Measurements from ENCODE around the gene CBX4. TPM values are rescaled to one million over a fixed set of nuclear protein-coding genes. Genes with fewer than 3 reads are reported as not detected.
A peak's percentile ranks its signal among the peaks of the same experiment; 100 is the strongest.

The CBX4 gene
- total RNA-seq, 2 donors from 2014 or later = 26.2 to 58.3 TPM

DNA sequence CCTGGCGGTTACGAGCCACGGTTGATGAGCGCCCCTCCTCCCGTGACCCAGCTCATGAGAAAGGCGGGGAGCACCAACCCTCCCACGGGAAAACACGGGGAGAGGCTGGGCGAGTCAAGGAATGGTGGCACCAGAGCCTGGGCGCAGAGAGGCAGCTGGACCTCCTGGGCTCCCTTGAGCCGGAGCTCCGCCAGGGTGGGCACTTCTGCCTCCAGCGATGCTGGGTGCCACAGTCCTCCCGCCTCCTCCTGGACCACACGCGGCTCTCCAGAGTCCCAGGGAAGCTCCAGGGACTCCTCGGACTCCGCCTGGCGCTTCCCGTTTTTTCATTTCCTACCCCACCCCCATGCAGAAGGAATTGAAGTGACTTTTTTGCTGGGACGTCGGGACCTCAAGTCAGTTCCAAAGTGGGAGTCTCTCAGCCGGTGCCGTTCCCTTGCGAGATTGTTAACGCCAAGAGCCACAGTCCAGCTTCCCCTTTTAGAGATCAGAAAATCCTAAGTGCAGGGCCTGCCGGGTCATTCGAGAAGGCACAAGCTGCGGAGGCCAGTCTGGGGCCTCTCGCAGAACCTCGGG, 35.7 kb downstream of the CBX4 start:
- no peak overlapping the region for H3K27ac Mint-ChIP-seq
- peaks cover 29 to 64% of the 10 kb centered on the region in 2 donors for H3K27me3 Mint-ChIP-seq
- DNase-seq (ENCODE audit: low spot score) (no peak), ATAC-seq (no peak)
- peaks cover 27% of the 10 kb centered on the region for H3K36me3 Mint-ChIP-seq
- peaks cover 4% of the 10 kb centered on the region for H3K9me3 Mint-ChIP-seq
- H3K4me3 Mint-ChIP-seq = no peak overlapping the region
- H3K4me1 Mint-ChIP-seq (ENCODE audit: low read depth in 2 of 2) = peaks cover 43 to 57% of the 10 kb centered on the region in 2 donors

DNA sequence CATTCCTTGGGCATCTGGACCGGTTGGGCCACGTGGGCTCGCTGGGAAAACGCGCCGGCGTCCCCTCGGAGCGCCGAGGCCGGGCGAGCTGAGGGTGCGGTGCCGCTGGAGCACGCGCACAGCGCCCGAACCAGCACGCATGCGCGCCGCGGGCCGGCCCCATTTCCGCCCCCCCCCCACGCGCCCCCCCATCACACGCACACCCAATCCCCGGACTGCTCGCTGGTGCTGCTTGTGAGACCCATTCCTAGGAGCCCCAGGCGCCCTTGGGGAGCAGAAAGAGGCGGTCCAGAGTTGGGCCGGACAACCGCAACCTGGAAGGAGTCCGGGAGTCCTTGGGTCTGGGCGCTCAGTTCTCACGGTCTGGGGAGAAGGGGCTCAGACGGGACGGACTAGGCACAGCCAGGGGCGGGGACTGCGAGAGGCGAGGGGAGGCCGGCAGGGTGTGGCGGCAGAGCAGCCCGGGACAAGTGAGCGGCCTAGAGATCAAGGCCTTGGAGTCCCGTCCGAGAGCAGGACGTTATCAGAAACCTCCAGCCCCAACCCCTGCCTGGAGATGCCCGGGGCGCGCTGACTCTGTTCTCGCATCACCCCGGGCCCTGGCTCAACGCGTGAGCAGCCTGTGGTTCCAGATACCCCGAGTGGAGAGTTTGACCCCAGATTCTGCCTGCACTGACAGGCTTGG, 36.4 kb downstream of the CBX4 start:
- Mint-ChIP-seq H3K27me3 (peaks cover 27 to 68% of the 10 kb centered on the region in 2 donors), H3K36me3 (peaks cover 27% of the 10 kb centered on the region), H3K4me1 (ENCODE audit: low read depth in 2 of 2) (peaks cover 43 to 57% of the 10 kb centered on the region in 2 donors), H3K9me3 (peaks cover 4% of the 10 kb centered on the region), H3K27ac (no peak overlapping the region), H3K4me3 (no peak overlapping the region)
- ATAC-seq (no peak), DNase-seq (ENCODE audit: low spot score) (no peak)

- peaks cover 27% of the 10 kb centered on the region for H3K36me3 Mint-ChIP-seq
- H3K27me3 Mint-ChIP-seq = peaks cover 21 to 61% of the 10 kb centered on the region in 2 donors
- ATAC-seq (no peak), DNase-seq (ENCODE audit: low spot score) (no peak)
- H3K9me3 Mint-ChIP-seq = peaks cover 4% of the 10 kb centered on the region
- peaks cover 43 to 55% of the 10 kb centered on the region in 2 donors for H3K4me1 Mint-ChIP-seq (ENCODE audit: low read depth in 2 of 2)
- peak overlapping the region; percentile 58 to 95 for H3K27ac Mint-ChIP-seq
- H3K4me3 Mint-ChIP-seq = peak overlapping the region; percentile 73
Observed at GRCh38 chr17:79802039-79802735, 37.1 kb downstream of the CBX4 start.

DNA sequence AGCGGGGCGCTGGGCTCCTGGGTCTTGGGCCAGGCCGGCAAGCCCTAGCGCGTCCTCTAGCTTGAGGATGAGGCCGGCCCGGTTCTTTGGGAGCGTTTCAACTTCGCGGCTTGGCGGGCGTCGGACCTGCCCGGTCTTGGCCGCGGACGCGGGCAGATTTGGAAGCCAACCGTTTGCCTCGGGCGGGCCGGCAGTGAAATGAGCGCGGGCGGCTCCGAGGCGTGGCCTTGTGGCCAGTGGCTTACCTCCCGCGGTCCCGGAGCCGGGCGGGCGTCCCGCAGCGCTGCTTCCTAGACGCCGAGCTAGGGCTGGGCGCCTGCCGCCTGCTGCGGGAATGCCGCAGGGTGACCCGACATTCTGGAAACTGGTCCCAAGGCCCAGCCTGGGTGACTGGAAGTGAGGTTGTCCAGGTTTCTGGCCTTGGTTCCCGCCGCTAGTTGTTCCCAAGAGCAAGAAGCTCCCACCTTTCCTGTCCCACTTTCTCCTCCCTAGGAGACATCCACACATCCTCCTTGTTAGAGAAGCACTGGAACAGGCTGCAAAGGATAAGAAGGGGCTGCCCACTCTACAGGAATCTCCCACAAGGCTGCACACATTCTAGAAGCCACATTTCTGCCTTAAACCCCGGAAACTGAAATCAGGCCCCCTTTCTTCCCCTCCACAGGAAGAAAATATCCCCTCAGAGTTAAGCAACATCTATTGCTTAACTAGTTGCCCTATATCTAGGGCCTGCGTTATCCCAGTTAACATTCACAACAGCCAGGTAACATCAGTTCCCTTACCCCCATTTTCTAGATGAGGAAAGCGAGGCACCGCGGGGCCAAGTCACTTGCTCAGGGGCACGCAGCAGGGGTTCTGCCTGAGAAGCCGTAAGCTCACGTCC, 37.8 kb downstream of the CBX4 start:
- peaks cover 15 to 53% of the 10 kb centered on the region in 2 donors for H3K27me3 Mint-ChIP-seq
- no peak for ATAC-seq
- peaks cover 4% of the 10 kb centered on the region for H3K9me3 Mint-ChIP-seq
- peak overlapping the region; percentile 58 to 95 for H3K27ac Mint-ChIP-seq
- peaks cover 43 to 51% of the 10 kb centered on the region in 2 donors for H3K4me1 Mint-ChIP-seq (ENCODE audit: low read depth in 2 of 2)
- H3K36me3 Mint-ChIP-seq = peaks cover 27% of the 10 kb centered on the region
- DNase-seq (ENCODE audit: low spot score) = no peak
- H3K4me3 Mint-ChIP-seq = peak overlapping the region; percentile 73

DNA sequence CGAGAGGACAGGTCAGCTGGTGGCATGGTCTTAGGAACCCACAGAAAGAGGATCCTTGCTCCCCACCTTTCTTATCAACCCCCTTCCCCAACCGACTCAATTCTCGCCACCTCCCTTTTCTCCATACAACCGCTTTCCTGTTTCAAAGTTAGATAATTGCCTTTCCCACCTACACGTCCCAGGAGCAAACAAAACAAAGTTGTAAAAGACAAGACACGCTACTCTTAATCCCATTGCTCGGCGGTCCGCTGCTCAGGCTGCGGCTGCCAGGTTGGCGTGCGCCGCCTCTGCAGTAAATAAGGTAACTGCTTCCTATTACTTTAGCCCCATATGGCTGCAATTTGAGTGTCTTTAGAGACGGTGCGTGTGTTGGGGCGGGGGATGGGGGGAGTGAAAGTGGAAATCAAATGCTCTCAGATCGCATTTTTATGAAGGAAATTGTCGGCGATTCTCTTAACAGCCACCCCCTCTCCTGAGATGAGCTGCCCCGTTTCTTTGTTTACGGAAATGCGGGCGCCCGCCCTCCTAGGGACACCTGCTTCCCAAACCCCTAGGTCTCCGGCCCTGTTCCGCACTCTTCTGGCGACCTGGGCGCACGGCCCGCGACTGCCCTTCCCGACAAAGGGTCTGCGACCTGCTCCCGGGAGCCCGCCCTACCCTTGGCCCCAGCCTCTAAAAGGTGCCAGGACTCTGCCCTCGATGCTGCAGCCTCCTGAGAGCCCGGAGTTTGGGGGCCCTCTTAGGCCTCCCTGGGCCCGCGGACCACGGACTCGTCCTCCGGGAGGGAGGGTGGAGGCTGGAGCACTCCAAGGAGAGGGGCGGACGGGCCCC, 38.7 kb downstream of the CBX4 start:
- no peak for DNase-seq (ENCODE audit: low spot score)
- H3K9me3 Mint-ChIP-seq = peaks cover 4% of the 10 kb centered on the region
- peaks cover 42 to 51% of the 10 kb centered on the region in 2 donors for H3K4me1 Mint-ChIP-seq (ENCODE audit: low read depth in 2 of 2)
- peak overlapping the region; percentile 85 for H3K4me3 Mint-ChIP-seq
- peaks cover 25% of the 10 kb centered on the region for H3K36me3 Mint-ChIP-seq
- H3K27ac Mint-ChIP-seq = peak overlapping the region; percentile 52 to 66
- H3K27me3 Mint-ChIP-seq = peaks cover 10 to 45% of the 10 kb centered on the region in 2 donors
- no peak for ATAC-seq

DNA sequence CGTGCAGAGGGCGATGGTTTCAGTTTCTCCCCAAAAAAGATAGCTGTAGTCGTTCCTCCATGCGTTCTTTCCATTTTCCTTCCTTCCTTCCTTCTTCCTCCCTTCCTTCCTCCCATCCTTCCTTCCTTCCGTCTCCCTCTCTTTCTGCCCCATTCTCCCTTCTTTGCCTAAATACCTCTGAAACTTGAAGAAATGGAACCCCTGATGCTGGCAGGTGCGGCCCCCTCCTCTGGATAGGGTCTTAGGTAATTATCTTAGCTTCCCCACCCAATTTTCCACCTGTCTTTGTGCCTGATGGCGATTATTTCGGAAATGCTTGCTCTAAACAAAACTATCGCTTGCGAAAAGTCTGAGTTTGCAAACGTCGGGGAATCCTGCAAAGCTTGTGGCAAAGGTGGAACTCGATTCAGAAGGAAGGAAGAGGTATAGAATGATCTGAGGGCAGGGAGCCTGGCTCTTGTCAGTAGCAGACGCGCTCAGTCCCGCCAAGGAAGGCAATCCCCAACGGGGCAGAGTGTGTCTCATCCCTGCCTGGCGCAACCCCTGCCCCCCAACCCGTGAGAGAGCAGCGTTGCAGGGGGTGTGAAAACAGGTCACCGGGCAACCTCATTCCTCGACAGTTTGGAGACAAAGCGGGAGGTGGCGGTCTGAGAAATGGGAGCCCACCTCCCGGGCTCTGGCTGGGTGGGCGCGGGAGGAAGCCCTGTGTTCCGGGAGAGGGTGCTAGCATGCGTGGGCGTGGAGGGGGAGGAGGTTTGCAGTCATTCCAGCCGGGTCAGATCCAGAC, 39.5 kb downstream of the CBX4 start:
- ATAC-seq = no peak
- peak overlapping the region; percentile 52 to 66 for H3K27ac Mint-ChIP-seq
- H3K27me3 Mint-ChIP-seq = peaks cover 8 to 37% of the 10 kb centered on the region in 2 donors

GRCh38 chr17:79799174-79799537, 40.1 kb downstream of the CBX4 start:
- Mint-ChIP-seq H3K4me1 (ENCODE audit: low read depth in 2 of 2) (peaks cover 28 to 38% of the 10 kb centered on the region in 2 donors), H3K4me3 (peak overlapping the region; percentile 85), H3K27me3 (peaks cover 8 to 31% of the 10 kb centered on the region in 2 donors), H3K36me3 (peaks cover 15% of the 10 kb centered on the region), H3K9me3 (peaks cover 4% of the 10 kb centered on the region), H3K27ac (peak overlapping the region; percentile 52 to 73)
- no peak for ATAC-seq
- no peak for DNase-seq (ENCODE audit: low spot score)

More for the DNA sequence above, 39.5 kb downstream of the CBX4 start:
- Mint-ChIP-seq H3K36me3 (peaks cover 21% of the 10 kb centered on the region), H3K4me1 (ENCODE audit: low read depth in 2 of 2) (peaks cover 34 to 43% of the 10 kb centered on the region in 2 donors), H3K9me3 (peaks cover 4% of the 10 kb centered on the region), H3K4me3 (peak overlapping the region; percentile 85)
- DNase-seq (ENCODE audit: low spot score) = no peak

DNA sequence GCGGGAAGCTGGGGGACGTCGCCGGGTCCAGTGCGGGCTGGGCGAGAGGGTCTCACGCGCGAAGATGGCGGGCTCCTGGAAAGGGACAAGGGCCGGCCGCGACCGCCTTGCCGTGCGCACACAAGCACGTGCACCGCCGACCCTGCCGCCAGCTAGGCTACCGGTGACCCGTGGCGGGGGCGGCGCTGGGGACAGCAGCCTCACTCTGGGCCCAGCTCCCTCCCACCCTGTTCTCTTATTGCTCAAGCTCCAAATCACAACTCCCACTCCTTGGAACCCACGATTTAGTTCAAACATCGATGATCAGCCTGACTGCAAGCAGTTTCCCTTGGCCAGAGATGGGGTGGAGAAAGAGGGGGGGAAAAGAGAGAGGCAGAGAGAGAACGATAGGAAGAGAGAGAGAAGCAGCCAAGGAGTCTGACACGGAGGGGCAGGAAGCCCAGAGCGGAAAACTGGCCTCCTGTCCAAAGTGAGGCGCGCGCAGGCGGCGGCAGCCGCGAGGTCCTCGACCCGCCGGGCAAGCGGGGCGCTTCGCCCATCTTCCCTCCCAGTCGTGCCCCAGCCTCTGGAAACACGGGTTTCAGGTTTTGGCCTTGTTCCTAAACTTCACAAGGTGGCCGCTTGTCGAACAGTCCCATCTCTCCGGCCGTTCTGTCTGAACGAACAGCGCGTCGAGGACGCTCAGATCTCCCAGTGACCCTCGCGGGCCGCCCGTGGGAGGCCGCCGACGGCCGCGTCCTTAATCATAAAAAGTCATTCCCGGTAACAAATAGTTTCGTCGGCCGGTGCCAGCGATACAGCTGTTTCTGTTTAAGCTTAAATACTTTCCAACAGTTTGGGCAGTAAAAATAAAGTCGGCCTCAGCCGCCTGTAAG, 40.7 kb downstream of the CBX4 start:
- H3K4me1 Mint-ChIP-seq (ENCODE audit: low read depth in 2 of 2) = peaks cover 28 to 35% of the 10 kb centered on the region in 2 donors
- peak overlapping the region in 1 of 2 donors; percentile 73 for H3K27ac Mint-ChIP-seq
- H3K9me3 Mint-ChIP-seq = peaks cover 4% of the 10 kb centered on the region
- peaks cover 11 to 30% of the 10 kb centered on the region in 2 donors for H3K27me3 Mint-ChIP-seq
- H3K4me3 Mint-ChIP-seq = peak overlapping the region; percentile 74
- peaks cover 15% of the 10 kb centered on the region for H3K36me3 Mint-ChIP-seq
- DNase-seq (ENCODE audit: low spot score) (no peak), ATAC-seq (no peak)

GRCh38 chr17:79797492-79798298, 41.5 kb downstream of the CBX4 start:
- DNase-seq (ENCODE audit: low spot score) (peak; percentile 73), ATAC-seq (peak in 1 of 2 donors; percentile 1)
- H3K36me3 Mint-ChIP-seq = peaks cover 15% of the 10 kb centered on the region
- H3K9me3 Mint-ChIP-seq = peaks cover 4% of the 10 kb centered on the region
- peaks cover 28 to 35% of the 10 kb centered on the region in 2 donors for H3K4me1 Mint-ChIP-seq (ENCODE audit: low read depth in 2 of 2)
- peaks cover 11 to 30% of the 10 kb centered on the region in 2 donors for H3K27me3 Mint-ChIP-seq
- peak overlapping the region; percentile 80 for H3K4me3 Mint-ChIP-seq
- H3K27ac Mint-ChIP-seq = peak overlapping the region in 1 of 2 donors; percentile 44

GRCh38 chr17:79796763-79797491, 42.3 kb downstream of the CBX4 start, which contains the start of gene CBX8:
CBX8 (minus strand) TSS chr17:79797077; CDS start chr17:79796998, 79 bp downstream.
- peak; percentile 93 to 96 for ATAC-seq
- Mint-ChIP-seq H3K36me3 (peaks cover 13% of the 10 kb centered on the region), H3K4me1 (ENCODE audit: low read depth in 2 of 2) (peaks cover 26 to 33% of the 10 kb centered on the region in 2 donors), H3K9me3 (peaks cover 4% of the 10 kb centered on the region), H3K27me3 (peaks cover 16 to 33% of the 10 kb centered on the region in 2 donors), H3K27ac (peak within 1 kb of the TSS; percentile 12 to 44), H3K4me3 (peak within 1 kb of the TSS; percentile 80)
- peak; percentile 100 for DNase-seq (ENCODE audit: low spot score)
